Skeletal muscle cell (primary cell): ENCODE measurements around the gene MYO15B.

Source experiments
- DNase-seq: peaks from one replicate; pipeline ENCODE4 v3.0.0-alpha.2; 2010; ENCODE audit warnings: low read depth
- H3K4me3 ChIP-seq: 2 replicates; pipeline ENCODE4 v1.5.1; 2011; ENCODE audit warnings: low read depth, mild to moderate bottlenecking, control low read depth, low read length, moderate library complexity

Gene MYO15B

GRCh38 chr17:75595920-75596313 is 8.3 kb downstream of the MYO15B start:
- H3K4me3 ChIP-seq: no peak overlapping the region
- DNase-seq: no peak

DNA sequence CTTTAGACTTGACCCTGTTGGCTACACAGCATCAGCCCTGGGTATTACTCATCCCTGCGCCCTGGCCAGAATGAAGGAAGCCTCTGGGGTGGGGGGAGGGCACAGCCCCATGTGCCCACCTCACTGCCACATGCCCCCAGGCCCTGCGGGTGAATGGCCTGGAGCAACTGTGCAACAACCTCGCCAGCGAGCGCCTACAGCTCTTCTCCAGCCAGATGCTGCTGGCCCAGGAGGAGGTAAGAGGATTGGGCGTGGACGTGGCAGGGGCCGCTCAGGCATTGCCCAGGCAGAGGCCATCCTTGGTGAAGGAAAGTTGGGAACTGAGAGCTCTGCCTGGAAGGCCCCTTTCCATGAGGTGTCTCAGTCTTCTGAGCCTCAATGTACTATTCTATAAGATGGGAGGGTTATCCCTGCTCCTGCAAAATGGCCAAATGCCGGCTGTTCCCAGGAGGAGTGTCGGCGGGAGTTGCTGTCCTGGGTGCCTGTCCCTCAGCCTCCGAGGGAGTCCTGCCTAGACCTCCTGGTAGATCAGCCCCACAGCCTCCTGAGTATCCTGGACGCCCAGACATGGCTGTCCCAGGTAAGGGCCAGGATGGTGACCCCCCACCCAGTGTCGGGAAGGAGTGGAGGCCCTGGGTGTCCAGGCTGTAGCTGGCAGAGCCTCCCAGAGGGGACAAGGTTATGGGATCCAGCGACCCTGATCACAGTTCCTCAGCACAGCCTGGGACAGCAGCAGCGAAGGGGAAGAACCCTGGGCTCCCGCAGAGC is 8.9 kb downstream of the MYO15B start:
- no peak for DNase-seq
- no peak overlapping the region for H3K4me3 ChIP-seq

DNA sequence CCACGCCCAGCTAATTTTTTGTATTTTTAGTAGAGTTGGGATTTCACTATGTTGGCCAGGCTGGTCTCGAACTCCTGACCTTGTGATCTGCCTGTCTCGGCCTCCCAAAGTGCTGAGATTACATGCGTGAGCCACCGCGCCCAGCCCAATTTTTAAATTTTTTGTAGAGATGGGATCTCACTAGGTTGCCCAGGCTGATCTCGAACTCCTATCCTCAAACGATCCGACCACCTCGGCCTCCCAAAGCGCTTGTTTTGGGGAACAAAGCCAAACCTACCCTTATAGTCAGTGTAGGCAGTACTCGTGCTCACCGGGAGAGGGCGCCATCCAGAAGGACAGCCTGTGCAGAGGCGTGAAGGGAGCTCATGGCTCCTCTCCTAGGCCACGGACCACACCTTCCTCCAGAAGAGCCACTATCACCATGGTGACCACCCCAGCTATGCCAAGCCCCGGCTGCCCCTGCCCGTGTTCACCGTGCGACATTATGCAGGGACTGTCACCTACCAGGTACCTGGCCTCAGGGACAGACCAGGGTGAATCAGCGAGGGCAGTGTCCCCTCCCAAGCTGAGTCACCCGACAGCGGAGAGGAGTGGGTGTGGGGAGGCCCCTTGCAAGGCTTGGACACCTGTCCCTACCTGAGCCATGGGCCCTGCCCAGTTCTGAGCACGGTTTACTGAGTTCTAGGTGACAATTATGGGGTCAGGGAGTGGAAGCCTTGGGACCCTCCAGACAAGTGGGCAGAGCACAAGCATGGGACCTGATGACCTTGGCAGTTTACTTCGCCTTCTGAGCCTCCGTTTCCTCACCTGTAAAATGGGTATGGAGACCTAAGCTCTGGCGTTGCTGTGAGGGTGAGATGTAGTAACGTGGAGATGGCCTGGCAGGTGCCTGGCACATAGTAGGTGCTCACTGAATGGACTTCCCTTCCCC is 13.7 kb downstream of the MYO15B start:
- no peak for DNase-seq
- no peak overlapping the region for H3K4me3 ChIP-seq

DNA sequence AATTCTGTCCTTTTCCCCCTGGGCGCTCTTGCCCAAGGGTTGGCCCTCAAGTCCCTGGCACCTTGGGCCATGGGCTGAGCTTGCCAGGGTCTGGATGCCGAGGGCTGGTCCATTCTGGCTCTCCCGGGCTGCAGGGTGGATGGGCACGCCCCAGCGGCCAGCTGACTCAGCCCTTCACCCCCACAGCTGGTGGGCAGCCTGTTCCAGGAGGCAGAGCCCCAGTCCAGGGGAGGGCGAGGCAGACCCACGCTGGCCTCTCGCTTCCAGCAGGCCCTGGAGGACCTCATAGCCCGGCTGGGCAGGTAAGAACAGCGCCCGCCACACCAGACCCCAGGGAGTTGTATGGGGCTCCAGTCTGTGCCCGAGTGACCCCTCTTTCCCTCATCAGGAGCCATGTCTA is 15.0 kb downstream of the MYO15B start:
- H3K4me3 ChIP-seq: no peak overlapping the region

GRCh38 chr17:75603123-75603522 is 15.5 kb downstream of the MYO15B start:
- no peak overlapping the region for H3K4me3 ChIP-seq
- no peak for DNase-seq

More for the DNA sequence above, 15.0 kb downstream of the MYO15B start:
- DNase-seq: no peak

DNA sequence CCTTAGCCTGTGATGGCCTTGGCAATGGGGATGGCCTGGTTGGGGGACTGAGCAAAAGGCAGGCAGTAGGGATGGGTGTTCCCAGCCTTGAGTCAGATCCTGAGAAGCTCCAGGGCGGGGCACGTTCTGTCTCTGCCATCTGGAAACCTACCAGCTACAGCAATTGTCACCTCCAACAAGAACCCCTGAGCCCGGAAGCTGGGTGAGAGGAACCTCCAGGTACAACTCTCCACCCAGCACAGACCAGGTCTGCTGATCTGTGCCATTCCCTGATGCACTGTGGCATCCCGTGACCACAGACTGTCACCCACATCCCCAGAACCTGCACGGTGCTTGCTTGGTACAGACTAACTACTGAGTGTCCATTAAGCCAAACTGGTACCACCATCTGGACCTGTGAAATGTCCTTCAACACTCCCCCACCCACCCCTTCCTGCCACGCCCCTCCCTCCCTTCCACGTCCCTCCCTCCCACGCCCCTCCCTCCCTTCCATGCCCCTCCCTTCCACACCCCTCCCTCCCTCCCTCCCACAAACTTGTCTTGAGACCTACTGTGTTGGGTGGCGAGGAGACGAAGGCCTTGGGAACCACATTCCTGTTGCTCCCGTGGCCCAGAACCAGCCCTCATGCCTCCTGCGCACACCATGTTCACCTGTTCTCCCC is 16.6 kb downstream of the MYO15B start:
- H3K4me3 ChIP-seq: no peak overlapping the region
- DNase-seq: no peak

- no peak overlapping the region for H3K4me3 ChIP-seq
- no peak for DNase-seq
Measured at GRCh38 chr17:75605790-75606189, 18.2 kb downstream of the MYO15B start.

DNA sequence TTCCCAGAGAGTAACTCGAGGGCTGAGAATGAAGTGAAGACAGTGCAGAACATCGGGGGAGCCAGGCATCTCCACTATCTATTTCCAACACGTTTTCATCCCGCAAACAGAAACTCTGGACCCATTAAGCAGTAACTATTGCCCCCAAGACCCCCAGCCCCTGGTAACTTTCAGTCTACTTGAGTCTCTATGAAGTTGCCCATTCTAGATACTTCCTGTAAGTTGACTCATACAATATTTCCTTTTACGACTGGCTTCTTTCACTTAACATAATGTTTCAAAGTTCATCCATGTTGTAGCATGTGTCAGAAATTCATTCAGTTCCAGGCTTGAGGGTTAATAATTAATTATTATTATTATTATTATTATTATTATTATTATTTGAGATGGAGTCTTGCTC is 19.5 kb downstream of the MYO15B start:
- no peak for DNase-seq
- no peak overlapping the region for H3K4me3 ChIP-seq

- H3K4me3 ChIP-seq: no peak overlapping the region
- no peak for DNase-seq
Measured at GRCh38 chr17:75610103-75610984, 22.7 kb downstream of the MYO15B start.

GRCh38 chr17:75611851-75612429 is 24.3 kb downstream of the MYO15B start:
- no peak overlapping the region for H3K4me3 ChIP-seq
- no peak for DNase-seq

DNA sequence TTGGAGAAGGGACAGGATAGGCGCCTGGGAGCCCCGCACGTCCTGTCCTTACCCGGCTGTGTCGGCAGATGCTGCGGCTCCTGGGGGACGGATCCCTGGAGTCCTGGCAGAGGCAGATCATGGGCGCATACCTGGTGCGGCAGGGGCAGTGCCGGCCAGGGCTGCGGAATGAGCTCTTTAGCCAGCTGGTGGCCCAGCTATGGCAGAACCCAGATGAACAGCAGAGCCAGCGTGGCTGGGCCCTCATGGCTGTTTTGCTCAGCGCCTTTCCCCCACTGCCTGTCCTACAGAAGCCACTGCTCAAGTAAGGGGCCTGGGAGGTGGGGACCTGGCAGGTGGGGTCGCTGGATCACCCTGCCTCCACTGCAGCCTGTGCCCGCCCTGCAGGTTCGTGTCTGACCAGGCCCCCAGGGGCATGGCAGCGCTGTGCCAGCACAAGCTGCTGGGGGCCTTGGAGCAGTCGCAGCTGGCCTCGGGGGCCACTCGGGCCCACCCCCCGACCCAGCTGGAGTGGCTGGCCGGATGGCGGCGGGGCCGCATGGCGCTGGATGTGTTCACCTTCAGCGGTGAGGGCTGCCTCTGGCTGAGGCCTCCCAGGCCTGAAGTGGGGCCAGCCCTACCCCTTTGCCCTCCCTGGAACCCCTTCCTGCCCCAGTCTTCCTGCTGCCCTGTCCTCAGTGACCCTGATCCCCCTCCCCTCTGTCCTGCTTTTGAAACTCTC is 25.5 kb downstream of the MYO15B start:
- no peak for DNase-seq
- no peak overlapping the region for H3K4me3 ChIP-seq

GRCh38 chr17:75614006-75614405 is 26.4 kb downstream of the MYO15B start:
- H3K4me3 ChIP-seq: no peak overlapping the region
- DNase-seq: no peak

- DNase-seq: no peak
- H3K4me3 ChIP-seq: no peak overlapping the region
Measured at GRCh38 chr17:75614556-75615270, 27.1 kb downstream of the MYO15B start.

GRCh38 chr17:75615301-75615700 is 27.7 kb downstream of the MYO15B start:
- DNase-seq: no peak
- H3K4me3 ChIP-seq: no peak overlapping the region

DNA sequence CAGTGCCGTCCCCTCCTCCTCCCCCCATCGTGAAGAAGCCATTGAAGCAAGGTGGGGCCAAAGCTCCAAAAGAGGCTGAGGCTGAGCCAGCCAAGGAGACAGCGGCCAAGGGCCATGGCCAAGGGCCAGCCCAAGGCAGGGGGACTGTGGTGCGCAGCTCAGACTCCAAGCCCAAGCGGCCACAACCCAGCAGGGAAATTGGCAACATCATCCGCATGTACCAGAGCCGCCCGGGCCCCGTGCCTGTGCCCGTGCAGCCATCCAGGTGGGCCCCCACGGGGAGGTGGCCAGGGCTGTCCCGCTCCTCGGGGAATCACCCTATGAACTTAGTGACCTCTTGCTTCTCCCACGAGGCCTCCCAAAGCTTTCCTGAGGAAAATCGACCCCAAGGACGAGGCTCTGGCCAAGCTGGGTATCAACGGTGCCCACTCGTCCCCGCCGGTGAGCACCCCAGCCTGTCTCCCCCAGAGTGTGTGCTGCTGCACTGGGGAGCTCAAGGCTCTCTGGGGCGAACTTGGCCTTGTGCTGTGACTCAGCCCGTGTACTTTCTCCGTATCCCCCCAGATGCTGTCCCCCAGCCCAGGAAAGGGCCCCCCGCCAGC is 29.0 kb downstream of the MYO15B start:
- DNase-seq: no peak
- no peak overlapping the region for H3K4me3 ChIP-seq

DNA sequence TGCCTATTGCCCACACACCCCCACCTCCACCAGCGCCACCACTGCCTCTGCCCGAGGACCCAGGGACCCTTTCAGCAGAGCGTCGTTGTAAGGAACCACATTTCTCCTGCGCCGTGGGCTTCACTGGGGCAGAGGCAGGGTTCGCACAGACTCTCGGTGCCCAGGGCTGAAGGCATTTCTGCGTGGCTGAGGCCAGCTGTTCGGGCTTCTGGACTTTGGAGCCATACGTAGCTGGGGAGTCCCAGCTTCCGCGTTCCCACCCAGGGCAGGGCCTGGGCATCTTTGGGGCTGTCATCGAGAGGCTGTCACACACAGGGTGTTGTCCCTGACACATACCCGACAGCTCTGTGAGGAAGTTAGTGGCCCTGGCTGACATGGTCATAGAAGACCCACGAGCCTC is 29.6 kb downstream of the MYO15B start:
- H3K4me3 ChIP-seq: no peak overlapping the region
- DNase-seq: no peak

DNA sequence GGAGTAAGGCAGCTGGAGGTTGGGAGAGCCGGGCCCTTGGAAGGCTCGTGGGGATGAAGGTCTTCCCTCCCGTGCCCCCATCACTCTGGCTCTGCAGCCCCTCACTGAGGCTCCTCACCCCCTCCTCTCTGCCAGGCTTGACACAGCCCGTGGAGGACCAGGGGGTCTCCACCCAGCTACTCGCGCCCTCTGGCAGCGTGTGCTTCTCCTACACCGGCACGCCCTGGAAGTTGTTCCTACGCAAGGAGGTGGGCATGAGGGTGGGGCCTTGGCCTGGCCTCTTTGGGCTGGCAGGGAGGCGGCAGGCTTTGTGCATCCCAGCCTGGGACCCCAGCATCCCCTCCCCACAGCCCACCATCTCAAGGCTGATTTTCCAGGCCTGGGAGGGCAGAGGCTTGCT is 30.1 kb downstream of the MYO15B start:
- H3K4me3 ChIP-seq: no peak overlapping the region
- DNase-seq: no peak
